HepG2 (cell line): ENCODE measurements around the gene KDM8. TPM values are rescaled to one million over a fixed set of nuclear protein-coding genes. Genes with fewer than 3 reads are reported as not detected.

Source experiments
- POLR2AphosphoS2 ChIP-seq: IDR thresholded peaks from 2 replicates; pipeline ENCODE4 v1.6.1; 2011; ENCODE audit warnings: low read depth, low read length, improper control_type of control experiment
- PRPF4 ChIP-seq: fragments of 200-400 bp; formaldehyde crosslinking; IDR thresholded peaks from 2 replicates; pipeline ENCODE4 v1.6.1; 2016; ENCODE audit warnings: low read length, low read depth; ENCODE audit not compliant: poor library complexity, severe bottlenecking
- SALL1 ChIP-seq: sonication (generic); formaldehyde crosslinking; IDR thresholded peaks from 2 replicates; pipeline ENCODE4 v1.8.0; 2022; ENCODE audit warnings: mild to moderate bottlenecking, missing genetic modification reagents
- SIN3A ChIP-seq: IDR thresholded peaks from 2 replicates; pipeline ENCODE4 v1.6.1; 2011; ENCODE audit warnings: low read depth, mild to moderate bottlenecking, control low read depth, low read length, borderline replicate concordance
- TCF7L2 ChIP-seq: IDR thresholded peaks from 2 replicates; pipeline ENCODE4 v1.6.1; 2011; ENCODE audit warnings: mild to moderate bottlenecking, low read depth, low read length, moderate library complexity
- THAP9 ChIP-seq: sonication (generic); formaldehyde crosslinking; IDR thresholded peaks from 2 replicates; pipeline ENCODE4; 2020; ENCODE audit warnings: missing genetic modification reagents, mild to moderate bottlenecking, borderline replicate concordance
- TIGD3 ChIP-seq: sonication (generic); formaldehyde crosslinking; IDR thresholded peaks from 2 replicates; pipeline ENCODE4 v1.5.1; 2020; ENCODE audit warnings: mild to moderate bottlenecking, missing genetic modification reagents, borderline replicate concordance
- ZFAT ChIP-seq: sonication (generic); formaldehyde crosslinking; conservative IDR thresholded peaks from 2 replicates; pipeline ENCODE4 v1.8.1; 2023; ENCODE audit warnings: missing genetic modification reagents, inconsistent platforms
- ZNF816 ChIP-seq: sonication (generic); formaldehyde crosslinking; IDR thresholded peaks from 2 replicates; pipeline ENCODE4 v1.8.0; 2022; ENCODE audit warnings: missing genetic modification reagents, mild to moderate bottlenecking, borderline replicate concordance
- ZNF839 ChIP-seq: sonication (generic); formaldehyde crosslinking; IDR thresholded peaks from 2 replicates; pipeline ENCODE4 v1.4.0; 2020; ENCODE audit warnings: missing genetic modification reagents, mild to moderate bottlenecking, borderline replicate concordance
- polyA plus RNA-seq, 8 experiments: library from polyadenylated mRNA; depleted of rRNA in 3 of 8; stranded (reverse) in 7 of 8; unstranded in 1 of 8; fragments of >200 nt; fragmentation: Illumina TruSeq in 4 of 8; extraction: Trizol in 4 of 8; gene quantifications; 2 replicates each; pipeline versions ENCODE4 v1.2.1 to v1.2.3, GENCODE V29; 2011 to 2016; ENCODE audit warnings: low read depth in 4 of 8, missing spikeins in 1 of 8, mixed read lengths in 1 of 8; ENCODE audit not compliant: insufficient read depth in 1 of 8
- total RNA-seq, 5 experiments: library from RNA; depleted of rRNA; stranded (reverse); fragments of >200 nt; fragmentation: Illumina TruSeq; extraction: Trizol; gene quantifications; 2 replicates each; pipeline ENCODE4 v1.2.3, GENCODE V29; 2016; ENCODE audit warnings: low read depth in 1 of 5
- TF ChIP-seq, protein P1 (sequence below): sonication (generic); formaldehyde crosslinking; IDR thresholded peaks from 2 replicates; pipeline ENCODE4 v1.4.0; 2020; ENCODE audit warnings: mild to moderate bottlenecking, missing genetic modification reagents
- TF ChIP-seq, protein P2 (sequence below): sonication (generic); formaldehyde crosslinking; IDR thresholded peaks from 2 replicates; pipeline ENCODE4 v1.8.0; 2022; ENCODE audit warnings: low read depth, missing genetic modification reagents

The KDM8 gene
- total and polyA plus RNA-seq, 2 of the 13 experiments (the other 11 are each of a cell fraction or from before 2014, with no cell fraction given): 3.3 to 8.6 TPM

GRCh38 chr16:27268376-27269299 lies 65.3 kb downstream of the KDM8 start, which contains the start of gene NSMCE1 (continued):
- TF ChIP-seq SIN3A (peak; percentile 35; the same call in 1 of the 2 replicates), PRPF4 (no peak), THAP9 (CRISPR knock-in tag) (peak; percentile 80; the same call in 1 of the 2 replicates), ZNF839 (0 out of 2 replicates have a peak, but pooled peaks have one; percentile 28), SALL1 (CRISPR knock-in tag) (peak; percentile 90), ZNF816 (CRISPR knock-in tag) (peak; percentile 97), ZFAT (CRISPR knock-in tag) (no peak), TCF7L2 (no peak), POLR2AphosphoS2 (no peak), TIGD3 (CRISPR knock-in tag) (peak; percentile 80; the same call in 1 of the 2 replicates)
- TF ChIP-seq, protein P1, sequence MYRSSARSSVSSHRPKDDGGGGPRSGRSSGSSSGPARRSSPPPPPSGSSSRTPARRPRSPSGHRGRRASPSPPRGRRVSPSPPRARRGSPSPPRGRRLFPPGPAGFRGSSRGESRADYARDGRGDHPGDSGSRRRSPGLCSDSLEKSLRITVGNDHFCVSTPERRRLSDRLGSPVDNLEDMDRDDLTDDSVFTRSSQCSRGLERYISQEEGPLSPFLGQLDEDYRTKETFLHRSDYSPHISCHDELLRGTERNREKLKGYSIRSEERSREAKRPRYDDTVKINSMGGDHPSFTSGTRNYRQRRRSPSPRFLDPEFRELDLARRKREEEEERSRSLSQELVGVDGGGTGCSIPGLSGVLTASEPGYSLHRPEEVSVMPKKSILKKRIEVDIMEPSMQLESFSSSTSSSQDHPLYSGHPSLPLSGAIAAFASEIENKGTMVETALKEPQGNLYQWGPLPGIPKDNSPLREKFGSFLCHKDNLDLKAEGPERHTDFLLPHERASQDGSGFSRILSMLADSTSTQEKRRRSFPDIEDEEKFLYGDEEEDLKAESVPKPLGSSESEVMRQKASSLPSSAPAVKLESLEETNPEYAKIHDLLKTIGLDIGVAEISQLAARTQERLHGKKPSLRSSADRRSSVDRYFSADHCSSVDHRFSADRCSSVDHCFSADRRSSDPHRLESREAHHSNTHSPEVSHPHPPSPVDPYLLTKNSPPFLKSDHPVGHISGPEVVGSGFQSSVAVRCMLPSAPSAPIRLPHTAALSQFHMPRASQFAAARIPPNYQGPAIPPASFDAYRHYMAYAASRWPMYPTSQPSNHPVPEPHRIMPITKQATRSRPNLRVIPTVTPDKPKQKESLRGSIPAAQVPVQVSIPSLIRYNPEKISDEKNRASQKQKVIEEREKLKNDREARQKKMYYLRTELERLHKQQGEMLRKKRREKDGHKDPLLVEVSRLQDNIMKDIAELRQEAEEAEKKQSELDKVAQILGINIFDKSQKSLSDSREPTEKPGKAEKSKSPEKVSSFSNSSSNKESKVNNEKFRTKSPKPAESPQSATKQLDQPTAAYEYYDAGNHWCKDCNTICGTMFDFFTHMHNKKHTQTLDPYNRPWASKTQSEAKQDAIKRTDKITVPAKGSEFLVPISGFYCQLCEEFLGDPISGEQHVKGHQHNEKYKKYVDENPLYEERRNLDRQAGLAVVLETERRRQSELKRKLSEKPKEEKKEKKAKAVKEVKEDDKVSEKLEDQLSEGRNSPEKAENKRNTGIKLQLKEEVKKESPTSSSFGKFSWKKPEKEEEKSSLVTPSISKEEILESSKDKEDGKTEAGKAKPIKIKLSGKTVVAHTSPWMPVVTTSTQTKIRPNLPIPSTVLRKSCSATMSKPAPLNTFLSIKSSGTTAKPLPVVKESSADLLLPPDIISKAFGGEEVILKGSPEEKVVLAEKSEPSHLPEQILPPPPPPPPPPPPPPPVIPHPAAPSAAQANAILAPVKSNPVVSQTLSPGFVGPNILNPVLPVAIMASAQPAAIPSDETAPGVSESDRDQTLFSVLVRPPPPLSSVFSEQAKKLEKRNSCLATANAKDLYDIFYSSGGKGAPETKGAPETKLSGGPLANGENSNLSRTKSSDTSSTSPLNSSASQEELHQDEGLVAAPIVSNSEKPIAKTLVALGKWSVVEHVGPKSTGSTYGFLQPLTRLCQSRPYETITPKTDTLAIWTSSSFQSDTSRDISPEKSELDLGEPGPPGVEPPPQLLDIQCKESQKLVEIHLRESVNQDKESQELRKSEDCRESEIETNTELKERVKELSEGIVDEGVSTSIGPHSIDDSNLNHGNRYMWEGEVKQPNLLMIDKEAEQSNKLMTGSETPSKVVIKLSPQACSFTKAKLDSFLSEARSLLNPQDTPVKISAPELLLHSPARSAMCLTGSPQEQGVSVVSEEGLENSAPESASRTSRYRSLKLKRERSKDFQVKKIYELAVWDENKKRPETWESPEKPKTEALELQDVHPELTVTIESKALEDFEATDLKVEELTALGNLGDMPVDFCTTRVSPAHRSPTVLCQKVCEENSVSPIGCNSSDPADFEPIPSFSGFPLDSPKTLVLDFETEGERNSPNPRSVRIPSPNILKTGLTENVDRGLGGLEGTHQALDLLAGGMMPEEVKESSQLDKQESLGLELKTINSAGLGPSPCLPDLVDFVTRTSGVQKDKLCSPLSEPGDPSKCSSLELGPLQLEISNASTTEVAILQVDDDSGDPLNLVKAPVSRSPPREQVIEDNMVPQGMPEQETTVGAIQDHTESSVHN (CRISPR knock-in tag): no peak
- TF ChIP-seq, protein P2, sequence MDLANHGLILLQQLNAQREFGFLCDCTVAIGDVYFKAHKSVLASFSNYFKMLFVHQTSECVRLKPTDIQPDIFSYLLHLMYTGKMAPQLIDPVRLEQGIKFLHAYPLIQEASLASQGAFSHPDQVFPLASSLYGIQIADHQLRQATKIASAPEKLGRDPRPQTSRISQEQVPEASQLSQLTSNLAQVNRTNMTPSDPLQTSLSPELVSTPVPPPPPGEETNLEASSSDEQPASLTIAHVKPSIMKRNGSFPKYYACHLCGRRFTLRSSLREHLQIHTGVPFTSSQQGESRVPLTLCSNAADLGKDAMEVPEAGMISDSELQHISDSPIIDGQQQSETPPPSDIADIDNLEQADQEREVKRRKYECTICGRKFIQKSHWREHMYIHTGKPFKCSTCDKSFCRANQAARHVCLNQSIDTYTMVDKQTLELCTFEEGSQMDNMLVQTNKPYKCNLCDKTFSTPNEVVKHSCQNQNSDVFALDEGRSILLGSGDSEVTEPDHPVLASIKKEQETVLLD (CRISPR knock-in tag): no peak; the same call in 1 of the 2 replicates
